ENCODE results near the gene MED25.

The MED25 gene

DNA sequence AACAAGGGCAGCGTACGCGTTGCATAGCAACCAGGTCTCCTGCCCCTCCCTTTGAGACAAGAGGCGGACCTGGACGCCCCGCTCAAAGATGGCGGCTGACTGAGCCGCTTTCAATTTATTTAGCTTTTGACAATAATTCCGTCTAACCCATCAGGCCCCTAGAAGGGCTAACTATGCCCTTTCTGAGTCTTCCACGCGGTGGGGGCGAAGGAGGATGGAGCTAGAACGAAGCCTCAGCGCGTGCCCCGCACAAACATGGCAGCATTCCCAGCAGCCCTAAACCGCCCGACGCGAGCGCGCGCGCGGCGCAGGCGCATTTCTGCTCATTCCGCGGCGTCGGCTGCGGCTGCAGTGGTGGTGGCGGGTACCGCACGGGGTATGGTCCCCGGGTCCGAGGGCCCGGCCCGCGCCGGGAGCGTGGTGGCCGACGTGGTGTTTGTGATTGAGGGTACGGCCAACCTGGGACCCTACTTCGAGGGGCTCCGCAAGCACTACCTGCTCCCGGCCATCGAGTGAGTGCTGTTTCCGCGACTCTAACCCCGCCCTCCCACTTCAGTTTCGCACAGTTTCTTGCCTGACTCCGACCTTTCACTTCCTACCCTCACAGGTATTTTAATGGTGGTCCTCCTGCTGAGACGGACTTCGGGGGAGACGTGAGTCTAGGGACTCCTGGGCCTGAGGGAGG, at the start of gene MED25:
TSS of gene MED25 (plus strand) at position 326 of the 685 bp plus-strand sequence. CDS start at position 379, 53 bp downstream.
- DNase-seq = peak; percentile 86 to 88

- no peak for DNase-seq
Measured at GRCh38 chr19:49770529-49770928, 47.6 kb upstream of the MED25 start.

- DNase-seq = no peak
Measured at GRCh38 chr19:49771674-49772139, 46.4 kb upstream of the MED25 start.

DNA sequence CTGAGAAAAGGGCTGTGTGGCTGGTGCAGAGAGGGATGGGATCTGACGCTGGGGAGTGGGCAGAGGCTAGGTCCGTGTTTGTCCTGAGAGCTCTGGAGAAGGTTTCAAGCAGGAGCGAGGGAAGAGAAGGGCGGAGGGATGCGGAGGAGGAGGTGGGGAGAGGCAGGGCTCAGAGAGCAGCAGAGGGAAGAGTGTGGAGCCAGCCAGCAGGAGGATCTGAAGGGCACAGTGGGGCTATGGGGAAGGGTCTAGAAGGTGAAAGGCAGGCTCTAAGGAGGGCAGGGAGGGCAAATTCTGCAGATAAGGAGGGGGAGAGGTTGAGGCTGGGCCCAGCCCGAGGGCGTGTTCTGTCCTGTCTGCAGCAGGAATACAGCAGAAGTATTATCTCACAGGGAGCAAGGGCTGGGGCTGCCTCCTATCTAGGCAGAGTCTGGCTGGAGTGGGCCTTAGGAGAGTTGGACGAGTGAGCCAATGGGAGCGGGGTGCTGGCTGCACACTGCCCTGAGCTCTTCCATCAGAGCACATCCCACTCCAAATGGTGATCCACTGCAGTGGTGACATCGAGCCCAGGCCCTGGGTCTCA, 45.1 kb upstream of the MED25 start:
- DNase-seq = no peak

DNA sequence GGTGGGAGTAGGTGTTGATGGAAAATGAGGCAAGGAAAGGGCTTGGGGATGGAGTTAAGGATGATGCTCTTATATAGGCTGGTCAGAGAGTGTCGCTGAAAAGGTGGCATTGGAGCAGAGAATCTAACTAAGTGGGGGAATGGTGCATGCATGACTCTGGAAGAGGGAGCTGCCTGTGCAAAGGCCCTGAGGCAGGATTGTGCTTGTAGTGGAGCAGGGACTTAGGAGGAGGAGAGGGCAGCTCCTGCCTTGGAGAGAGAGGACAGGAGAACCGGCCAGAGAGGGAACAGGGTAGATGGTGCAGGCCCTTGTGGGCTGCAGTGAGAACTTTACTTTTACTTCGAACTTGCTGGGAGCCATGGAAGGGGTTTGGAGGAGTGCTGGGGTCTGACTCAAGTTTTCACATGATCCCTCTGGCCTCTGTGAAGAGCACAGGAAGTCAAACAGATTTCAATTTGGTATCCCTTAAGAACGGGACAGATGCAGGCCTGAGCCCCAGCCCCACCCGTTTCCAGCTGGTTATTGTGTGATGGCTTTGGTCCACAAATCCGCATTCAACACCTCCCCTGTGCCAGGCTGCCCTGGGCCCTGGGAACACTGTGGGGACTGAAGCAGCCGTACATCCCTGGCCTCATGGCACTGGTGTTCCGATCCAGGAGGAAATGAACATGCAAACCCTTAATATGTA, 44.3 kb upstream of the MED25 start:
- DNase-seq = no peak

GRCh38 chr19:49774969-49775368, 43.1 kb upstream of the MED25 start:
- no peak for DNase-seq

- no peak for DNase-seq
Measured at GRCh38 chr19:49775742-49776370, 42.2 kb upstream of the MED25 start.

DNA sequence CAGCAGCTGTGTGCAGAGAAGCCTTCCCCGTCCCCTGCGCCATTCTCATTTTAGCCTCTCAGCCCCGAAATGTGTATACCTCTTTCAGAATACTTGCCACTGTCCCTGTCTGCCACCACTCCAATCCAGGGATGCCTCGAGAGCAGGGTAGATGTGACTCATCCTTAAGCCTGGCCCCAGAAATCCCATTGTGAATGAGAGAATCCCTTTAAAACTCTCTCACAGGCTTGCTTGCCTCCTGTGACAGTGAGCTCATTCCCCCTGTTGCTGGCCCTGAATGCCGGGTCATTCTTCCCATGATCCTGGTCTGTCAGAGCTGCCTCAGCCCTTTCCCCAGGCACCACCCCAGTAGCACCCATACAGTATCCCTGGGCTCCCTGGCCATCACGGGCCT, 41.7 kb upstream of the MED25 start:
- no peak for DNase-seq

GRCh38 chr19:49779731-49780555, 38.1 kb upstream of the MED25 start:
- no peak for DNase-seq

GRCh38 chr19:49780861-49781260, 37.2 kb upstream of the MED25 start:
- DNase-seq = no peak

GRCh38 chr19:49781394-49781793, 36.7 kb upstream of the MED25 start:
- DNase-seq = no peak

DNA sequence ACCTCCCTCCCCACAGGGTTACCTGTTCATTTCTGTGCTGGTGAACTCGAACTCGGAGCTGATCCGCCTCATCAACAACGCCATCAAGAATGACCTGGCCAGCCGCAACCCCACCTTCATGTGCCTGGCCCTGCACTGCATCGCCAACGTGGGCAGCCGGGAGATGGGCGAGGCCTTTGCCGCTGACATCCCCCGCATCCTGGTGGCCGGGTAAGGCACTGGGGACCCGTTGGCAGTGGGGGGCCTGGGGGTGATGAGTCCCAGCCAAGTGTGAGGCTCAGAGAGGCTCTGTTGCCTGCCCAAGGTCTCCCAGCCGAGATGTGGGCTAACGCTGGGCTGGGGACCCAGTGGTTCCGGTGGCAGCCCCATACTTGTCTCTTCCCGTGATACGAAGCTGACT, 35.6 kb upstream of the MED25 start:
- DNase-seq = no peak

DNA sequence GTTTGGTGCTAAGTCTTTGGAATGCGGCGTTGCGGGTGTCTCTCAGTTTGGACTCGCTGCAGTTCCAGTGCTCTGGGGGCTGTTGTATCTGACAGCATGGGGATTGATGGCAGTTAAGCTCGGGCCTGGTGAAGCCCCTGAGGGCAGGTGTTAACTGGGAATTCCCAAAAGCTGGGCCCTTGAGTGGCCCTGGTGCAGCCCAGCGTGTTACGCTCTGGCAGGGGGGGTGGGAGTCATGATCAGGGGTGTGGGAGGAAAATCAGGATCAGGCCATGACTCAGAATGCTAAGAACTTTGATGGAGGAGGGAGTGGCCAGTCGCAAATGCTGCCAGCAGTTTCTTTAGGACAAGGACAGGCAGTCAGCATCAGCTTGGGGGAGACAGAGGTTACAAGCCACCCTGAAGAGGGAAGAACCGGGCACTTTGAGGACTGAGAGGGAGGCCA, 31.7 kb upstream of the MED25 start:
- DNase-seq = no peak

DNA sequence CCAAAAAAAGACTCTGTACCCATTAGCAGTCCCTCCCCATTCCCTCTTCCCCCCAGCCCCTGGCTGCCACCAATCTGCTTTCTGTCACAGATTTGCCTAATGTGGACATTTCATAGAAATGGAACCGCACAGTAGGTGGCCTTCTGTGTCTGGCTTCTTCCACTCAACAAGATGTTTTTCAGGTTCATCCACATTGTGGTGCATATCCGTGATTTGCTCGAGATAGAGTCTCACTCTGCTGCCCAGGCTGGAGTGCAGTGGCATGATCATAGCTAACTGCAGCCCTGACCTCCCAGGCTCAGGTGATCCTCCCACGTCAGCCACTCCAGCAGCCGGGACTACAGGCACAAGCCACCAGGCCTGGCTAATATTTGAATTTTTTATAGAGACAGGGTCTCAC, 30.3 kb upstream of the MED25 start:
- DNase-seq = no peak

DNA sequence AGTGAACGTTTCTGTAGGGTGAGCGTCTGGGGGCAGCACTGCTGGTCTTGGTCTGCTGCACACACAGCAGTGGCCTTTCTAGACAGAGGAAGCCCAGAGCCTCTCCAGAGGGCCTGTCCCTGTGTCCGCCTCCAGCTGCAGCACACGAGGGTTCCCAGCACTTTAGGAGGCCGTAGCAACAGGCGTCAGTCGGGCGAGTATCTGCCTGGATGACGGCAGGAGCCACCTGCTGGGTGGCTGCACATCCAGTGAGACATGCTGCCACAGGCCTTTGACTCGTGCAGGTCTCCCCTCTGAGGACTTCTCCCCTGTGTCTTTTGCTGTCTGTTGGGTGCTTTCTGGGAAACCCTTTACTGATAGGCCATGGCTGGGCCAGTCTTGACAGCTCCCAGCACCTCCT, 29.2 kb upstream of the MED25 start:
- DNase-seq = no peak

- DNase-seq = no peak
Measured at GRCh38 chr19:49790866-49791265, 27.2 kb upstream of the MED25 start.

DNA sequence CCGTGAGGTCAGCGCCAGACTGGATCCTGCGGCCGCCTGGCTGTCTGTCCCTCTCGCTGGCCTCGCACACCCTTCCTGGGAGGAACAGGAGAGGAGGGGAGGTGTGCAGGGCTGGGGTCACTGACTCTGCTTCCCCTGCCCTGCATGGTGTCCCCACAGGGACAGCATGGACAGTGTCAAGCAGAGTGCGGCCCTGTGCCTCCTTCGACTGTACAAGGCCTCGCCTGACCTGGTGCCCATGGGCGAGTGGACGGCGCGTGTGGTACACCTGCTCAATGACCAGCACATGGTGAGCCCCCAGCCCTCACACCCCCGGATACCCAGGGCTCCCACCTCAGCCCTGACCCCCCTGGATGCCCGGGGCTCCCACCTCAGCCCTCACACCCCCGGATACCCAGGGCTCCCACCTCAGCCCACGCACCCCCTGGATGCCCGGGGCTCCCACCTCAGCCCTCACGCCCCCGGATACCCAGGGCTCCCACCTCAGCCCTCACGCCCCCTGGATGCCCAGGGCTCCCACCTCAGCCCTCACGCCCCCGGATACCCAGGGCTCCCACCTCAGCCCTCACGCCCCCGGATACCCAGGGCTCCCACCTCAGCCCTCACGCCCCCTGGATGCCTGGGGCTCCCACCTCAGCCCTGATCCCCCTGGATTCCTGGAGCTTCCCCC, 26.2 kb upstream of the MED25 start:
- DNase-seq = no peak

GRCh38 chr19:49792829-49793560, 25.1 kb upstream of the MED25 start:
- DNase-seq = no peak

- DNase-seq = peak in 1 of 2 donors; percentile 17
Measured at GRCh38 chr19:49793561-49793840, 24.6 kb upstream of the MED25 start.

- DNase-seq = no peak
Measured at GRCh38 chr19:49795615-49796014, 22.5 kb upstream of the MED25 start.

- no peak for DNase-seq
Measured at GRCh38 chr19:49798574-49798973, 19.5 kb upstream of the MED25 start.
